Activated T-cell treated with anti-CD3 and anti-CD28 coated beads for 48 hours (primary cell): ENCODE results near the gene NTRK2.

Experiments used
- DNase-seq: peaks from one replicate; pipeline ENCODE4 v3.0.0-alpha.2; 2020; ENCODE audit warnings: low read depth

NTRK2 gene

GRCh38 chr9:84736081-84736480, 66.6 kb downstream of the NTRK2 start:
- no peak for DNase-seq

GRCh38 chr9:84736536-84736935, 67.0 kb downstream of the NTRK2 start:
- no peak for DNase-seq

GRCh38 chr9:84738353-84738752, 68.8 kb downstream of the NTRK2 start:
- DNase-seq, result no peak

- DNase-seq, result no peak
These were observed 72.7 kb downstream of the NTRK2 start for GRCh38 chr9:84742261-84742660.

- DNase-seq, result no peak
These were observed 74.7 kb downstream of the NTRK2 start for GRCh38 chr9:84744195-84744594.

- DNase-seq, result no peak
These were observed 75.2 kb downstream of the NTRK2 start for GRCh38 chr9:84744726-84745125.

- no peak for DNase-seq
These were observed 78.6 kb downstream of the NTRK2 start for GRCh38 chr9:84748112-84748511.

GRCh38 chr9:84750152-84750865, 80.8 kb downstream of the NTRK2 start:
- DNase-seq, result no peak

GRCh38 chr9:84751921-84752320, 82.4 kb downstream of the NTRK2 start:
- no peak for DNase-seq

- no peak for DNase-seq
These were observed 84.9 kb downstream of the NTRK2 start for GRCh38 chr9:84754461-84754860.

- DNase-seq, result no peak
These were observed 85.4 kb downstream of the NTRK2 start for GRCh38 chr9:84754881-84755280.

- no peak for DNase-seq
These were observed 85.9 kb downstream of the NTRK2 start for GRCh38 chr9:84755380-84755779.

GRCh38 chr9:84756171-84756570, 86.6 kb downstream of the NTRK2 start:
- no peak for DNase-seq

GRCh38 chr9:84756731-84757130, 87.2 kb downstream of the NTRK2 start:
- DNase-seq, result no peak

- DNase-seq, result no peak
These were observed 89.3 kb downstream of the NTRK2 start for GRCh38 chr9:84758817-84759216.

- DNase-seq, result no peak
These were observed 89.8 kb downstream of the NTRK2 start for GRCh38 chr9:84759300-84759750.

- no peak for DNase-seq
These were observed 90.3 kb downstream of the NTRK2 start for GRCh38 chr9:84759804-84760203.

GRCh38 chr9:84761137-84761808, 91.7 kb downstream of the NTRK2 start:
- no peak for DNase-seq

GRCh38 chr9:84772511-84772910, 103.0 kb downstream of the NTRK2 start:
- no peak for DNase-seq

GRCh38 chr9:84773022-84773421, 103.5 kb downstream of the NTRK2 start:
- DNase-seq, result no peak

- DNase-seq, result no peak
These were observed 105.6 kb downstream of the NTRK2 start for GRCh38 chr9:84775056-84775643.

- no peak for DNase-seq
These were observed 109.0 kb downstream of the NTRK2 start for GRCh38 chr9:84778570-84778969.

GRCh38 chr9:84779883-84780282, 110.4 kb downstream of the NTRK2 start:
- DNase-seq, result no peak
